Smooth muscle cell (in vitro differentiated cells): ENCODE measurements around the gene SSBP3. TPM values are rescaled to one million over a fixed set of nuclear protein-coding genes. Genes with fewer than 3 reads are reported as not detected.

ENCODE experiments used
- DNase-seq: peaks from one replicate; lab custom pipeline; 2025; ENCODE audit not compliant: unreplicated experiment; lab: John Stamatoyannopoulos, UW
- H2AFZ ChIP-seq: fragments of 200-600 bp; sonication (generic); 2 replicates; pipeline ENCODE4 v1.6.0; 2016; ENCODE audit warnings: antibody characterized with exemption, low read depth, mild to moderate bottlenecking
- H3F3A ChIP-seq: fragments of 200-600 bp; sonication (generic); 2 replicates; pipeline ENCODE4 v1.6.0; 2017; ENCODE audit warnings: antibody characterized with exemption, low read depth
- H3K27ac ChIP-seq: fragments of 200-600 bp; sonication (generic); 2 replicates; pipeline ENCODE4 v1.5.1; 2016; ENCODE audit warnings: low read depth, mild to moderate bottlenecking
- H3K27me3 ChIP-seq: fragments of 200-600 bp; sonication (generic); 2 replicates; pipeline ENCODE4 v1.6.1; 2016; ENCODE audit warnings: low read depth, mild to moderate bottlenecking
- H3K36me3 ChIP-seq: fragments of 200-600 bp; sonication (generic); 2 replicates; pipeline ENCODE4 v1.5.1; 2016; ENCODE audit warnings: low read depth
- H3K4me1 ChIP-seq: fragments of 200-600 bp; sonication (generic); 2 replicates; pipeline ENCODE4 v1.5.1; 2016; ENCODE audit warnings: low read depth
- H3K4me2 ChIP-seq: fragments of 200-600 bp; sonication (generic); 2 replicates; pipeline ENCODE4 v1.6.0; 2016; ENCODE audit warnings: mild to moderate bottlenecking
- H3K4me3 ChIP-seq: fragments of 200-600 bp; sonication (generic); 2 replicates; pipeline ENCODE4 v1.5.1; 2016; ENCODE audit warnings: mild to moderate bottlenecking
- H3K79me2 ChIP-seq: fragments of 200-600 bp; sonication (generic); 2 replicates; pipeline ENCODE4 v1.6.0; 2016; ENCODE audit warnings: low read depth, mild to moderate bottlenecking
- H3K9ac ChIP-seq: fragments of 200-600 bp; sonication (generic); 2 replicates; pipeline ENCODE4 v1.6.0; 2016; ENCODE audit warnings: low read depth
- H3K9me3 ChIP-seq: fragments of 200-600 bp; sonication (generic); replicated peaks from 2 replicates; pipeline ENCODE4 v1.5.1; 2016; ENCODE audit warnings: low read depth
- H4K20me1 ChIP-seq: fragments of 200-600 bp; sonication (generic); 2 replicates; pipeline ENCODE4 v1.6.0; 2016; ENCODE audit warnings: low read depth
- WGBS: methylation state at CpG from one replicate; pipeline ENCODE4 v1.1.7; 2016; ENCODE audit warnings: low lambda C conversion rate; 5-methylcytosine and 5-hydroxymethylcytosine counted together
- polyA plus RNA-seq: library from polyadenylated mRNA; unstranded; fragments of >200 nt; fragmentation: Nextera tagmentation; extraction: Ambion mirVana; gene quantifications from 2 replicates; pipeline ENCODE4 v1.2.1, GENCODE V29; 2016
- total RNA-seq: library from RNA; depleted of rRNA; stranded (reverse); fragments of >200 nt; gene quantifications from 2 replicates; pipeline ENCODE4 v1.2.3, GENCODE V29; 2014
- TF ChIP-seq, protein P1 (sequence below): fragments of 200-600 bp; sonication (generic); IDR thresholded peaks from 2 replicates; pipeline ENCODE4 v1.5.1; 2017; ENCODE audit warnings: borderline replicate concordance, mild to moderate bottlenecking, antibody characterized with exemption; ENCODE audit not compliant: insufficient read depth, poor library complexity, severe bottlenecking

Gene SSBP3
- total and polyA plus RNA-seq, 2 experiments from 2014 or later, result 26.5 to 30.1 TPM

GRCh38 chr1:54372978-54373377 is 33.2 kb downstream of the SSBP3 start:
- DNase-seq, result no peak
- Histone ChIP-seq H3K4me1 (peaks cover 14% of the 10 kb centered on the region), H4K20me1 (peaks cover 100% of the 10 kb centered on the region), H3K9ac (no peak overlapping the region), H3K4me2 (no peak overlapping the region), H3K27me3 (no peaks in the 10 kb centered on the region), H3K36me3 (no peaks in the 10 kb centered on the region), H3K9me3 (no peaks in the 10 kb centered on the region), H3K4me3 (no peak overlapping the region), H3K27ac (no peak overlapping the region), H3F3A (no peaks in the 10 kb centered on the region), H3K79me2 (peaks cover 85% of the 10 kb centered on the region), H2AFZ (no peak overlapping the region)
- WGBS, result 95% methylated on average over 8 of the region's 8 CpGs
- TF ChIP-seq, protein P1, sequence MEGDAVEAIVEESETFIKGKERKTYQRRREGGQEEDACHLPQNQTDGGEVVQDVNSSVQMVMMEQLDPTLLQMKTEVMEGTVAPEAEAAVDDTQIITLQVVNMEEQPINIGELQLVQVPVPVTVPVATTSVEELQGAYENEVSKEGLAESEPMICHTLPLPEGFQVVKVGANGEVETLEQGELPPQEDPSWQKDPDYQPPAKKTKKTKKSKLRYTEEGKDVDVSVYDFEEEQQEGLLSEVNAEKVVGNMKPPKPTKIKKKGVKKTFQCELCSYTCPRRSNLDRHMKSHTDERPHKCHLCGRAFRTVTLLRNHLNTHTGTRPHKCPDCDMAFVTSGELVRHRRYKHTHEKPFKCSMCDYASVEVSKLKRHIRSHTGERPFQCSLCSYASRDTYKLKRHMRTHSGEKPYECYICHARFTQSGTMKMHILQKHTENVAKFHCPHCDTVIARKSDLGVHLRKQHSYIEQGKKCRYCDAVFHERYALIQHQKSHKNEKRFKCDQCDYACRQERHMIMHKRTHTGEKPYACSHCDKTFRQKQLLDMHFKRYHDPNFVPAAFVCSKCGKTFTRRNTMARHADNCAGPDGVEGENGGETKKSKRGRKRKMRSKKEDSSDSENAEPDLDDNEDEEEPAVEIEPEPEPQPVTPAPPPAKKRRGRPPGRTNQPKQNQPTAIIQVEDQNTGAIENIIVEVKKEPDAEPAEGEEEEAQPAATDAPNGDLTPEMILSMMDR, result no peak

DNA sequence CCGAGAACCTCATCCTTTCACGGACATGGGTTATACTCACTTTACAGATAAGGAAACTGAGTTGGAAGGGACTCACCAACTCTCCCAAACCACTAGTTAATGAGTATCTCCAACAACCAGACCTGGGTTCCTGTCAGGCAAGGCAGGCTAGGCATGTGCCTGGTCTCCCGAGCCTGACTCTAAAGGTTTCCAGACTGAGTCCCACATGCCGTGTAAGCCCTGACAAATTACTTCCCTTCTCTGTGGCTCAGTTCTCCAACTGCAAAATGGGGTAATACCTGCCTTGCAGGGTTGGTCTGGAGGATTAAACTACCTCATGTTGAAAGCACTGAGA is 34.3 kb downstream of the SSBP3 start:
- no peaks in the 10 kb centered on the region for H3K36me3 ChIP-seq
- no peak for DNase-seq
- H3K79me2 ChIP-seq, result peaks cover 85% of the 10 kb centered on the region
- H3K27ac ChIP-seq, result no peak overlapping the region
- peaks cover 100% of the 10 kb centered on the region for H4K20me1 ChIP-seq
- 75% methylated on average over 4 of the region's 4 CpGs for WGBS
- no peak overlapping the region for H2AFZ ChIP-seq
- TF ChIP-seq, protein P1, result no peak
- H3K27me3 ChIP-seq, result no peaks in the 10 kb centered on the region
- H3F3A ChIP-seq, result no peaks in the 10 kb centered on the region
- H3K9ac ChIP-seq, result no peak overlapping the region
- peaks cover 5% of the 10 kb centered on the region for H3K4me1 ChIP-seq
- no peak overlapping the region for H3K4me3 ChIP-seq
- H3K9me3 ChIP-seq, result no peaks in the 10 kb centered on the region
- H3K4me2 ChIP-seq, result no peak overlapping the region

DNA sequence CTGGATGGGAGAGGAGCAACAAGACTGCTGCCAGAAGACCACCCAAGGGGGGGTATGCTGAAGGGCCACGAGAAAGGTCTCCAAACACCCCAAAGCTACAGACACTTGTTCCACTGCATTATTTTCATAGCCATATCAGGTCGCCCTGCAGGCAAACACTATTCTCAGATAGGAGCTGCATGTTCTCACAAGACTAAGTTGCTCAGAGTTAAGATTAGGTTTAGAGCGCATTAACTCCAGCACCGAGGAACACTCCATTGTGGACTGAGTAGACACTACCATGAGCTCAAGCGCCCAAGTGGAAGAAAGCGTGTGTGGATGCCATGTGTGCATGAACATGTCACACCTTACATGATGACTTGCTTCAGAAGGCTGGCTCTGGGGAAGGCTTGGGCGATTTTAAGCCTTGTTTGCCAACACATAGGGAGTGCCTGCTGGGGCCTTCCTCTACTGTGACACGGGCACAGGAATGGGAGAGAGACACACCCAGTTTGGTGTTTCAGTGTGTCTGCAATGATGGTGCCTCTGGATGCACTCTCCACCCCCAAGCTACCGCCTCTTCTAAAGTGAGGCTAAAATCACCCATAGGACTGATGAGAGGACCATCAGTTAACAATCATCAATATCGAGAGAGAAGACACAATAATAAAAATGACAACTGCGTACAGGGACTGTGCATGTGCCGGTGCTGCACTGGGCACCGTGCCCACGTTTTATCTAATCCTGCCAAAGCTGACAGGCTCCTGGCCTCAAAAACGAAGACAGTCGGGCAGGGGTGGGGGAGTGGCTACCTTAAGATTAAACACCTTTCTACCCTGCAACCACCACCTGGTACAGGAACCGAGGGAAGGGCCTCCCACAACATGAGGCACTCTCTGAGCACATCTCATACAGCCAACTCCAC is 34.9 kb downstream of the SSBP3 start:
- Histone ChIP-seq H3K36me3 (no peaks in the 10 kb centered on the region), H3K27ac (no peak overlapping the region), H3K4me1 (peaks cover 5% of the 10 kb centered on the region), H2AFZ (no peak overlapping the region), H3K79me2 (peaks cover 85% of the 10 kb centered on the region), H3K4me2 (no peak overlapping the region), H3K27me3 (no peaks in the 10 kb centered on the region), H3K4me3 (no peak overlapping the region), H3K9me3 (no peaks in the 10 kb centered on the region), H3F3A (no peaks in the 10 kb centered on the region), H4K20me1 (peaks cover 98% of the 10 kb centered on the region), H3K9ac (no peak overlapping the region)
- 90% methylated on average over 17 of the region's 17 CpGs for WGBS
- TF ChIP-seq, protein P1, result no peak
- DNase-seq, result no peak
